Ishikawa (cell line): Measurements from ENCODE around the gene FAF2.

ENCODE experiments used
- CEBPB ChIP-seq: IDR thresholded peaks from 2 replicates; pipeline ENCODE4 v1.6.1; 2012
- CREB1 ChIP-seq: IDR thresholded peaks from 2 replicates; pipeline ENCODE4 v1.6.1; 2012; ENCODE audit warnings: low read depth
- EGR1 ChIP-seq: IDR thresholded peaks from 2 replicates; pipeline ENCODE4 v1.6.1; 2012
- EP300 ChIP-seq: IDR thresholded peaks from 2 replicates; pipeline ENCODE4 v1.6.1; 2012; ENCODE audit warnings: borderline replicate concordance
- FOXM1 ChIP-seq: IDR thresholded peaks from 2 replicates; pipeline ENCODE4 v1.6.1; 2012; ENCODE audit warnings: low read depth, borderline replicate concordance
- NFIC ChIP-seq: IDR thresholded peaks from 2 replicates; pipeline ENCODE4 v1.6.1; 2012
- RAD21 ChIP-seq: IDR thresholded peaks from 2 replicates; pipeline ENCODE4 v1.6.1; 2012; ENCODE audit warnings: low read depth
- TAF1 ChIP-seq: IDR thresholded peaks from 2 replicates; pipeline ENCODE4 v1.6.1; 2012; ENCODE audit warnings: low read depth, mild to moderate bottlenecking
- TCF12 ChIP-seq: IDR thresholded peaks from 2 replicates; pipeline ENCODE4 v1.6.1; 2012; ENCODE audit warnings: low read depth
- TEAD4 ChIP-seq: IDR thresholded peaks from 2 replicates; pipeline ENCODE4 v1.6.1; 2012
- YY1 ChIP-seq: IDR thresholded peaks from 2 replicates; pipeline ENCODE4 v1.6.1; 2012; ENCODE audit warnings: low read depth
- ZBTB7A ChIP-seq: IDR thresholded peaks from 2 replicates; pipeline ENCODE4 v1.6.1; 2012; ENCODE audit warnings: low read depth
- TF ChIP-seq, protein P1 (sequence below): IDR thresholded peaks from 2 replicates; pipeline ENCODE4 v1.6.1; 2012
- TF ChIP-seq, protein P2 (sequence below): IDR thresholded peaks from 2 replicates; pipeline ENCODE4 v1.6.1; 2012
- TF ChIP-seq, protein P3 (sequence below): IDR thresholded peaks from 2 replicates; pipeline ENCODE4 v1.6.1; 2012; ENCODE audit warnings: low read depth, mild to moderate bottlenecking

The FAF2 gene

DNA sequence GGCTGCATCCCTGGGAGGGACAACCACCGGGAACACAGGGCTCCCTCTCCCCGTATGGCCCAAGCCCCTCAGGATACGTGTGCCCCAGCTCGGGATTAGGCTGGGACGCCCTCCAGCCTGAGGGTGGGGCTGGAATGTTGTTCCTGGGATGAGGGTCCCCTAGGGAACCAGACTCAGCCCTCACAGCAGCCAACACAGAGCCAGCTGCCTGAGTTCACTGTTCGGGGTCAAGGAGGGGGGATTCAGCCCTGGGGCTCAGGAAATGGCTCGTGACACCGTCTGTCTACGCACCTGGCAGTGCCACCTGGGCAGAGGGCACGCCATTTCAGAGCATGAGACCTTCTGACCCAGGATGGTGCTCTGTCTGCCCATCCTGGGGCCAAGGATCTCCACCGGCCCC lies 80.1 kb downstream of the FAF2 start:
- no peak for TF ChIP-seq RAD21
- no peak for TF ChIP-seq EGR1
- no peak for TF ChIP-seq TEAD4
- TF ChIP-seq, protein P1, sequence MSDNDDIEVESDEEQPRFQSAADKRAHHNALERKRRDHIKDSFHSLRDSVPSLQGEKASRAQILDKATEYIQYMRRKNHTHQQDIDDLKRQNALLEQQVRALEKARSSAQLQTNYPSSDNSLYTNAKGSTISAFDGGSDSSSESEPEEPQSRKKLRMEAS, result no peak
- no peak for TF ChIP-seq YY1
- no peak for TF ChIP-seq TAF1
- TF ChIP-seq TCF12, result no peak
- no peak for TF ChIP-seq ZBTB7A
- TF ChIP-seq, protein P2, sequence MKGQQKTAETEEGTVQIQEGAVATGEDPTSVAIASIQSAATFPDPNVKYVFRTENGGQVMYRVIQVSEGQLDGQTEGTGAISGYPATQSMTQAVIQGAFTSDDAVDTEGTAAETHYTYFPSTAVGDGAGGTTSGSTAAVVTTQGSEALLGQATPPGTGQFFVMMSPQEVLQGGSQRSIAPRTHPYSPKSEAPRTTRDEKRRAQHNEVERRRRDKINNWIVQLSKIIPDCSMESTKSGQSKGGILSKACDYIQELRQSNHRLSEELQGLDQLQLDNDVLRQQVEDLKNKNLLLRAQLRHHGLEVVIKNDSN, result no peak
- TF ChIP-seq, protein P3, sequence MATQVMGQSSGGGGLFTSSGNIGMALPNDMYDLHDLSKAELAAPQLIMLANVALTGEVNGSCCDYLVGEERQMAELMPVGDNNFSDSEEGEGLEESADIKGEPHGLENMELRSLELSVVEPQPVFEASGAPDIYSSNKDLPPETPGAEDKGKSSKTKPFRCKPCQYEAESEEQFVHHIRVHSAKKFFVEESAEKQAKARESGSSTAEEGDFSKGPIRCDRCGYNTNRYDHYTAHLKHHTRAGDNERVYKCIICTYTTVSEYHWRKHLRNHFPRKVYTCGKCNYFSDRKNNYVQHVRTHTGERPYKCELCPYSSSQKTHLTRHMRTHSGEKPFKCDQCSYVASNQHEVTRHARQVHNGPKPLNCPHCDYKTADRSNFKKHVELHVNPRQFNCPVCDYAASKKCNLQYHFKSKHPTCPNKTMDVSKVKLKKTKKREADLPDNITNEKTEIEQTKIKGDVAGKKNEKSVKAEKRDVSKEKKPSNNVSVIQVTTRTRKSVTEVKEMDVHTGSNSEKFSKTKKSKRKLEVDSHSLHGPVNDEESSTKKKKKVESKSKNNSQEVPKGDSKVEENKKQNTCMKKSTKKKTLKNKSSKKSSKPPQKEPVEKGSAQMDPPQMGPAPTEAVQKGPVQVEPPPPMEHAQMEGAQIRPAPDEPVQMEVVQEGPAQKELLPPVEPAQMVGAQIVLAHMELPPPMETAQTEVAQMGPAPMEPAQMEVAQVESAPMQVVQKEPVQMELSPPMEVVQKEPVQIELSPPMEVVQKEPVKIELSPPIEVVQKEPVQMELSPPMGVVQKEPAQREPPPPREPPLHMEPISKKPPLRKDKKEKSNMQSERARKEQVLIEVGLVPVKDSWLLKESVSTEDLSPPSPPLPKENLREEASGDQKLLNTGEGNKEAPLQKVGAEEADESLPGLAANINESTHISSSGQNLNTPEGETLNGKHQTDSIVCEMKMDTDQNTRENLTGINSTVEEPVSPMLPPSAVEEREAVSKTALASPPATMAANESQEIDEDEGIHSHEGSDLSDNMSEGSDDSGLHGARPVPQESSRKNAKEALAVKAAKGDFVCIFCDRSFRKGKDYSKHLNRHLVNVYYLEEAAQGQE, result no peak
- no peak for TF ChIP-seq CREB1

DNA sequence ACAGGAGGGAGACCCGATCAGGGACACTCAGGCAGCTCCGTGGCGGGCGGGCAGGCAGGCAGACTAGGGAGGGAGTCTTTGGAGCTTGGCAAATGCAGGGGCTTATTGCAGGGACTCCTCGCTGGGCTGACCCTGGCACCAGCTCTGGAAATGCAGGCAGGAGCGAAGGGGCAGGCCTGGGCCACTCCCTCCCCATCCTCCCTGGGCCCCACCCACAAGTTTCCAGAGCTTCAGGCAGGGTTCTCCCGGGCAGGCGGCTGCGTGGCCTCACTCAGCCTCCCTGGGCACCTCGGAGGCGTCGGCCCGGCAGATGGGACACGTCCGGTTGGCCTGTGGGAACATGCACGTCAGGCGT lies 80.6 kb downstream of the FAF2 start:
- TF ChIP-seq TEAD4 (no peak), RAD21 (no peak), CREB1 (no peak), EP300 (no peak), TAF1 (no peak), YY1 (no peak), NFIC (no peak), TCF12 (no peak), ZBTB7A (no peak), CEBPB (no peak), FOXM1 (no peak), EGR1 (no peak)
- TF ChIP-seq, protein P3, result no peak
- TF ChIP-seq, protein P1, result no peak
- TF ChIP-seq, protein P2, result no peak

DNA sequence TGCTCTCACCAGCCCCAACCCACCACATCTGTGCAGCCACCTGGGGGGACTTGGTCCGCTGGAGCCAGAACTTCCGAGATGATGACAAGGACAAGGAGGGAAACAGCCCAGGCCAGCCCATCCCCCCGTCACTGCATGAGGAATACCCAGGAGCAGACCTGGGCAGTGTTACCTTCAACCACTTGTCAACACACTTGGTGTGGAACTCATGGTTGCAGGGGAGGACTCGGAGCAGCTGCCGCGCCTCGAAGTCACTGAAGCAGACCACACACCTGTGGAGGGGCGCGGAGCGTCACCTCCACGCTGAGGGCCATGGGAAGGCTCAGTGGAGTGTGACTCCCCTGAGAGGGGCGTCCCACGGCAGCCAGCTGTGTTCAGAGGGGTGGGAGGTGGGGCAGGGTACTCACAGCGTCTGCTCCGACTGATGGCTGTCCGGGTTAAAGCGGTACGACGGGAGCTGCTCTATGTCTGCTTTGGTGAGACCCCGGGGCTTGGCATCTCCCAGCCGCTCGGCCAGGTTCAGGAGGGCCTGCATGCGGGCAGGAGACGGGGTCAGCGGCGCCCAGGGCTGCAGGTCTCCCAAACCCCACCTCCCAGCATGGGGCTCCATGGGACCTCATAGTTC lies 81.0 kb downstream of the FAF2 start:
- no peak for TF ChIP-seq YY1
- TF ChIP-seq, protein P1, result no peak
- TF ChIP-seq, protein P3, result no peak
- TF ChIP-seq CREB1, result no peak
- no peak for TF ChIP-seq FOXM1
- TF ChIP-seq TCF12, result no peak
- no peak for TF ChIP-seq EP300
- no peak for TF ChIP-seq NFIC
- no peak for TF ChIP-seq CEBPB
- TF ChIP-seq ZBTB7A, result no peak
- TF ChIP-seq TAF1, result no peak
- TF ChIP-seq TEAD4, result no peak
- TF ChIP-seq, protein P2, result no peak
- TF ChIP-seq EGR1, result no peak

DNA sequence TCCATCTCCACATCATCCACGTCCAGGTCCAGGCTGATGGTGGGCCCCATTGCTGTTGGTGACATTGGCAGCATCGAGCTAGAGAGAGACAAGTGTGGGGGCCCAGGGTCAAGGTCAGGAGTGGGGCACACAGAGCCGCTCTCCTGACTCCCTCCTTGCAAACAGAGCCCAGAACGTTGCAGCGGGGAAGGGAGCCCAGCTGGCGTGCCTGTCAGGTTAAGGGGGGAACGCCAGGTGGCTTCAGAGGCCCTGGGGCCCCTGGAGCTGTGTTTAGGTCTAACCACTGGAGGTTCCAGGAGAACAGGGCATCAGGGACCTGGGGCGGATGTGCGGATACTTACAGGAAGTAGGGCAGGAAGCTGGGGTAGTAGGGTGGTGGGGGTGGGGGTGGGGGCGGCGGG lies 81.6 kb downstream of the FAF2 start:
- TF ChIP-seq EP300 (no peak), EGR1 (no peak), RAD21 (no peak)
- TF ChIP-seq, protein P3, result no peak
